HEK293 (cell line): ENCODE results near the gene P2RX1.

Source experiments
- ZBTB11 ChIP-seq: fragments of 450-650 bp; formaldehyde crosslinking; conservative IDR thresholded peaks from 2 replicates; pipeline ENCODE4 v1.5.1; 2016; ENCODE audit warnings: low read depth, missing biosample characterization, missing genetic modification characterization
- ZNF132 ChIP-seq: fragments of 450-650 bp; formaldehyde crosslinking; IDR thresholded peaks from 2 replicates; pipeline ENCODE4 v1.5.1; 2017; ENCODE audit warnings: missing biosample characterization, missing genetic modification characterization, borderline replicate concordance
- TF ChIP-seq, protein P1 (sequence below): fragments of 450-650 bp; formaldehyde crosslinking; IDR thresholded peaks from 2 replicates; pipeline ENCODE4 v1.5.1; 2016; ENCODE audit warnings: missing biosample characterization, missing genetic modification characterization

GRCh38 chr17:3896108-3896967 is 19.9 kb downstream of the P2RX1 start:
- TF ChIP-seq ZBTB11 (tag by site-specific recombination) (no peak), ZNF132 (no peak)
- TF ChIP-seq, protein P1, sequence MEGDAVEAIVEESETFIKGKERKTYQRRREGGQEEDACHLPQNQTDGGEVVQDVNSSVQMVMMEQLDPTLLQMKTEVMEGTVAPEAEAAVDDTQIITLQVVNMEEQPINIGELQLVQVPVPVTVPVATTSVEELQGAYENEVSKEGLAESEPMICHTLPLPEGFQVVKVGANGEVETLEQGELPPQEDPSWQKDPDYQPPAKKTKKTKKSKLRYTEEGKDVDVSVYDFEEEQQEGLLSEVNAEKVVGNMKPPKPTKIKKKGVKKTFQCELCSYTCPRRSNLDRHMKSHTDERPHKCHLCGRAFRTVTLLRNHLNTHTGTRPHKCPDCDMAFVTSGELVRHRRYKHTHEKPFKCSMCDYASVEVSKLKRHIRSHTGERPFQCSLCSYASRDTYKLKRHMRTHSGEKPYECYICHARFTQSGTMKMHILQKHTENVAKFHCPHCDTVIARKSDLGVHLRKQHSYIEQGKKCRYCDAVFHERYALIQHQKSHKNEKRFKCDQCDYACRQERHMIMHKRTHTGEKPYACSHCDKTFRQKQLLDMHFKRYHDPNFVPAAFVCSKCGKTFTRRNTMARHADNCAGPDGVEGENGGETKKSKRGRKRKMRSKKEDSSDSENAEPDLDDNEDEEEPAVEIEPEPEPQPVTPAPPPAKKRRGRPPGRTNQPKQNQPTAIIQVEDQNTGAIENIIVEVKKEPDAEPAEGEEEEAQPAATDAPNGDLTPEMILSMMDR (tag by site-specific recombination): no peak
